ENCODE results near the gene SNX25. TPM values are rescaled to one million over a fixed set of nuclear protein-coding genes. Genes with fewer than 3 reads are reported as not detected.

SNX25 gene
- total and polyA plus RNA-seq, 2 experiments from 2014 or later = 6.9 to 25.0 TPM

- TF ChIP-seq ZNF462 (CRISPR knock-in tag; IDR thresholded peaks at IDR 0.05) = no peak
Observed at GRCh38 chr4:185235119-185235842, 25.9 kb downstream of the SNX25 start (continued).

- Histone ChIP-seq H3K4me1 (ENCODE audit: insufficient read depth) (no peaks in the 10 kb centered on the region; the same call in 1 of the 2 replicates), H3K79me2 (replicated peaks; ENCODE audit: insufficient read depth) (peaks cover 61% of the 10 kb centered on the region), H3K36me3 (ENCODE audit: insufficient read depth) (peaks cover 10% of the 10 kb centered on the region; the same call in 1 of the 2 replicates), H2AFZ (no peak overlapping the region), H3K4me2 (no peak overlapping the region), H3K27me3 (ENCODE audit: insufficient read depth) (no peaks in the 10 kb centered on the region), H3K4me3 (no peak overlapping the region), H3K27ac (ENCODE audit: low read depth) (no peak overlapping the region), H3F3A (replicated peaks; ENCODE audit: low read depth) (no peaks in the 10 kb centered on the region), H3K9me2 (ENCODE audit: insufficient read depth) (no peaks in the 10 kb centered on the region), H4K20me1 (replicated peaks; ENCODE audit: insufficient read depth) (no peaks in the 10 kb centered on the region)
- Mint-ChIP-seq H3K4me3 (no peak overlapping the region), H3K9me3 (peaks cover 20% of the 10 kb centered on the region), H3K4me1 (no peaks in the 10 kb centered on the region), H3K27ac (no peak overlapping the region), H3K36me3 (ENCODE audit: low read depth) (peaks cover 21% of the 10 kb centered on the region; the same call in 2 of the 3 replicates), H3K27me3 (ENCODE audit: insufficient read depth, low read depth, poor library complexity) (no peaks in the 10 kb centered on the region)
- ATAC-seq = peak; percentile 53; the same call in 2 of the 3 replicates
- DNase-seq (ENCODE audit: low spot score) = peak; percentile 19
- TF ChIP-seq STAT1 (IDR thresholded peaks at IDR 0.05; ENCODE audit: unreplicated experiment) = no peak
- TF ChIP-seq EZH2phosphoT487 (IDR thresholded peaks at IDR 0.05; ENCODE audit: unreplicated experiment) = no peak
- TF ChIP-seq EZH2 (IDR thresholded peaks at IDR 0.05; ENCODE audit: low read depth, unreplicated experiment) = no peak
- no peak for TF ChIP-seq ZNF331 (CRISPR knock-in tag; IDR thresholded peaks at IDR 0.05; ENCODE audit: low read depth)
- TF ChIP-seq ETS1 (IDR thresholded peaks at IDR 0.05) = no peak
- TF ChIP-seq NANOG (IDR thresholded peaks at IDR 0.05; ENCODE audit: borderline replicate concordance) = no peak
- no peak for TF ChIP-seq CTCF (conservative IDR thresholded peaks at IDR 0.05; ENCODE audit: low read depth in 2 of 2)
- no peak for TF ChIP-seq ZNF114 (CRISPR knock-in tag; IDR thresholded peaks at IDR 0.05)
- TF ChIP-seq JUNB (IDR thresholded peaks at IDR 0.05; ENCODE audit: unreplicated experiment) = no peak
- TF ChIP-seq POLR2AphosphoS5 (IDR thresholded peaks at IDR 0.05; ENCODE audit: low read depth) = no peak
- TF ChIP-seq CREB1 (CRISPR knock-in tag; IDR thresholded peaks at IDR 0.05; ENCODE audit: low read depth) = no peak
Observed at GRCh38 chr4:185235843-185236503, 26.6 kb downstream of the SNX25 start.

Measured in GM23338 (cell line).